Vagina (tissue), 2 donors: ENCODE results near the gene KIF18A.

Experiments
- CTCF ChIP-seq, 3 experiments: fragments of 450-650 bp in 2 of 3; fragments of 200-600 bp in 1 of 3; sonication (generic) in 1 of 3; IDR thresholded peaks; one replicate each; pipeline ENCODE4 v1.5.1; 2017 to 2019; ENCODE audit warnings: antibody characterized with exemption in 3 of 3, mild to moderate bottlenecking in 2 of 3, moderate library complexity in 2 of 3
- POLR2AphosphoS5 ChIP-seq, 2 donors: sonication (generic); formaldehyde crosslinking; IDR thresholded peaks; one replicate each; pipeline ENCODE4 v1.9.0; 2017; ENCODE audit warnings: antibody characterized with exemption in 2 of 2, mild to moderate bottlenecking in 2 of 2, low read depth in 1 of 2; ENCODE audit not compliant: insufficient read depth in 1 of 2

- TF ChIP-seq CTCF (IDR thresholded peaks at IDR 0.05) (no peak), POLR2AphosphoS5 (IDR thresholded peaks at IDR 0.05; ENCODE audit: insufficient read depth in 1 of 2, low read depth in 1 of 2) (no peak)
Measured at GRCh38 chr11:27976262-27976661, 131.7 kb downstream of the KIF18A start.
